NCI-H2196 (cell line): ENCODE measurements around the gene SMIM20.
A peak's percentile ranks its signal among the peaks of the same experiment; 100 is the strongest.
"Not testable (repeated sequence)": the region's sequence is repeated elsewhere in the genome, so short reads cannot be mapped to it uniquely, and the experiment has no call there.

ENCODE experiments used
- DNase-seq: peaks from one replicate; lab custom pipeline; 2025; ENCODE audit not compliant: unreplicated experiment; lab: John Stamatoyannopoulos, UW

Gene SMIM20

GRCh38 chr4:25913851-25914669 lies at the start of gene SMIM20:
Gene SMIM20 (plus strand): TSS chr4:25914220. CDS start chr4:25914314, 94 bp downstream.
- DNase-seq: peak; percentile 91

- peak; percentile 58 for DNase-seq
Measured at GRCh38 chr4:25865586-25865985, 48.4 kb upstream of the SMIM20 start.

- DNase-seq: not testable (repeated sequence)
Measured at GRCh38 chr4:25866401-25866800, 47.6 kb upstream of the SMIM20 start.

GRCh38 chr4:25867781-25868294 lies 46.2 kb upstream of the SMIM20 start:
- no peak for DNase-seq

GRCh38 chr4:25870081-25870480 lies 43.9 kb upstream of the SMIM20 start:
- DNase-seq: no peak

GRCh38 chr4:25872851-25873631 lies 41.0 kb upstream of the SMIM20 start:
- DNase-seq: no peak

GRCh38 chr4:25873632-25874129 lies 40.3 kb upstream of the SMIM20 start:
- no peak for DNase-seq

GRCh38 chr4:25874655-25875054 lies 39.4 kb upstream of the SMIM20 start:
- DNase-seq: no peak

- no peak for DNase-seq
Measured at GRCh38 chr4:25875281-25875745, 38.7 kb upstream of the SMIM20 start.

GRCh38 chr4:25878676-25879075 lies 35.3 kb upstream of the SMIM20 start:
- no peak for DNase-seq

- DNase-seq: no peak
Measured at GRCh38 chr4:25879091-25879584, 34.9 kb upstream of the SMIM20 start.

- no peak for DNase-seq
Measured at GRCh38 chr4:25879587-25879986, 34.4 kb upstream of the SMIM20 start.

- no peak for DNase-seq
Measured at GRCh38 chr4:25879991-25880651, 33.9 kb upstream of the SMIM20 start.

GRCh38 chr4:25881193-25881592 lies 32.8 kb upstream of the SMIM20 start:
- DNase-seq: no peak

- DNase-seq: no peak
Measured at GRCh38 chr4:25882226-25882625, 31.8 kb upstream of the SMIM20 start.

- no peak for DNase-seq
Measured at GRCh38 chr4:25883565-25883964, 30.5 kb upstream of the SMIM20 start.

GRCh38 chr4:25884031-25884782 lies 29.8 kb upstream of the SMIM20 start:
- DNase-seq: no peak

- no peak for DNase-seq
Measured at GRCh38 chr4:25888781-25889180, 25.2 kb upstream of the SMIM20 start.

- no peak for DNase-seq
Measured at GRCh38 chr4:25889589-25890503, 24.2 kb upstream of the SMIM20 start.
